Measurements from ENCODE around the gene GNG4. TPM values are rescaled to one million over a fixed set of nuclear protein-coding genes. Genes with fewer than 3 reads are reported as not detected.

The GNG4 gene
- total RNA-seq, 1 donor from 2014 or later, result under 0.01 TPM

Other genes starting within 250 kb of the GNG4 start
- 29.2 and 34.0 TPM in 2 replicates for gene B3GALNT2, start 145.3 kb downstream of the GNG4 start, total RNA-seq
- 11.8 and 12.7 TPM in 2 replicates for gene LYST, start 217.1 kb upstream of the GNG4 start, total RNA-seq